Adrenal gland (tissue), 5 donors: ENCODE data around the gene NEU1.
"Not testable (repeated sequence)": the region's sequence is repeated elsewhere in the genome, so short reads cannot be mapped to it uniquely, and the experiment has no call there.

Experiments used
- CTCF ChIP-seq, 6 experiments: fragments of 450-650 bp in 4 of 6; fragments of 200-600 bp in 2 of 6; sonication (generic) in 1 of 6; IDR thresholded peaks; 1 replicate in 5 of 6; 2 replicates in 1 of 6; pipeline versions ENCODE4 v1.5.1 to v1.8.0; 2016 to 2021; ENCODE audit warnings: antibody characterized with exemption in 6 of 6, mild to moderate bottlenecking in 2 of 6, moderate library complexity in 1 of 6
- POLR2A ChIP-seq, 2 donors: fragments of 450-650 bp; IDR thresholded peaks; one replicate each; pipeline ENCODE4 v1.6.1; 2017; ENCODE audit warnings: antibody characterized with exemption in 2 of 2, mild to moderate bottlenecking in 2 of 2, moderate library complexity in 1 of 2
- donor health status: DM: no; HTN: no; CAD: no.

GRCh38 chr6:31868658-31868971, 6.0 kb upstream of the NEU1 start:
- not testable (repeated sequence) for TF ChIP-seq CTCF, POLR2A (IDR thresholded peaks at IDR 0.05)
